HFF-Myc (cell line): Measurements from ENCODE around the gene RSPO3.
"Not testable (repeated sequence)": the region's sequence is repeated elsewhere in the genome, so short reads cannot be mapped to it uniquely, and the experiment has no call there.

Experiments used
- DNase-seq: peaks from one replicate; pipeline ENCODE4 v3.0.0-alpha.2; 2011; ENCODE audit warnings: low read depth; ENCODE audit errors: extremely low read depth
- H3K4me3 ChIP-seq: replicated peaks from 2 replicates; pipeline ENCODE4 v1.5.1; 2011; ENCODE audit warnings: low read depth, mild to moderate bottlenecking, control low read depth, low read length
- CTCF ChIP-seq: IDR thresholded peaks from 2 replicates; pipeline ENCODE4 v1.5.1; 2012; ENCODE audit warnings: mild to moderate bottlenecking, low read depth, low read length, control low read depth; ENCODE audit errors: missing control alignments

The RSPO3 gene

GRCh38 chr6:127205036-127205435, 86.6 kb downstream of the RSPO3 start:
- no peak for DNase-seq
- TF ChIP-seq CTCF, result no peak
- H3K4me3 ChIP-seq, result no peak overlapping the region

- no peak for TF ChIP-seq CTCF
- no peak overlapping the region for H3K4me3 ChIP-seq
- no peak for DNase-seq
Measured at GRCh38 chr6:127206531-127207095, 88.1 kb downstream of the RSPO3 start.

- no peak overlapping the region for H3K4me3 ChIP-seq
- DNase-seq, result no peak
- TF ChIP-seq CTCF, result no peak
Measured at GRCh38 chr6:127207591-127208120, 89.2 kb downstream of the RSPO3 start.

GRCh38 chr6:127210725-127211124, 92.3 kb downstream of the RSPO3 start:
- H3K4me3 ChIP-seq, result no peak overlapping the region
- no peak for TF ChIP-seq CTCF
- DNase-seq, result no peak

- DNase-seq, result no peak
- H3K4me3 ChIP-seq, result no peak overlapping the region
- TF ChIP-seq CTCF, result no peak
Measured at GRCh38 chr6:127212376-127212775, 93.9 kb downstream of the RSPO3 start.

GRCh38 chr6:127214032-127214431, 95.6 kb downstream of the RSPO3 start:
- not testable (repeated sequence) for DNase-seq, H3K4me3 ChIP-seq

- H3K4me3 ChIP-seq, result not testable (repeated sequence)
Measured at GRCh38 chr6:127214531-127214930, 96.1 kb downstream of the RSPO3 start.

GRCh38 chr6:127215931-127216330, 97.5 kb downstream of the RSPO3 start:
- H3K4me3 ChIP-seq, result no peak overlapping the region
- TF ChIP-seq CTCF, result no peak
- no peak for DNase-seq

More at GRCh38 chr6:127214531-127214930, 96.1 kb downstream of the RSPO3 start:
- not testable (repeated sequence) for DNase-seq
